NCI-H526 (cell line): ENCODE results near the gene TTR.
A peak's percentile ranks its signal among the peaks of the same experiment; 100 is the strongest.

ENCODE experiments used
- DNase-seq, 2 experiments: peaks; one replicate each; lab custom pipeline; 2025; lab: John Stamatoyannopoulos, UW

The TTR gene

GRCh38 chr18:31591628-31592027 is at the start of gene TTR:
Gene TTR, plus strand, starts transcription at chr18:31591877. Its CDS starts 26 bp downstream, at chr18:31591903.
- DNase-seq: no peak

GRCh38 chr18:31546476-31546875 is 45.2 kb upstream of the TTR start:
- DNase-seq: no peak

GRCh38 chr18:31548853-31549252 is 42.8 kb upstream of the TTR start:
- no peak for DNase-seq

GRCh38 chr18:31549416-31549815 is 42.3 kb upstream of the TTR start:
- DNase-seq: no peak

GRCh38 chr18:31551883-31552282 is 39.8 kb upstream of the TTR start:
- DNase-seq: no peak

GRCh38 chr18:31553800-31554199 is 37.9 kb upstream of the TTR start:
- no peak for DNase-seq

GRCh38 chr18:31554776-31555175 is 36.9 kb upstream of the TTR start:
- peak; percentile 47 to 69 for DNase-seq

GRCh38 chr18:31555971-31556747 is 35.5 kb upstream of the TTR start:
- peak; percentile 35 to 63 for DNase-seq

- no peak for DNase-seq
These were observed 34.2 kb upstream of the TTR start for GRCh38 chr18:31557446-31557845.

- DNase-seq: no peak
These were observed 33.1 kb upstream of the TTR start for GRCh38 chr18:31558567-31558966.

- peak in 1 of 2 experiments; percentile 15 for DNase-seq
These were observed 29.0 kb upstream of the TTR start for GRCh38 chr18:31562726-31563125.

GRCh38 chr18:31563778-31564177 is 27.9 kb upstream of the TTR start:
- no peak for DNase-seq

GRCh38 chr18:31565345-31565744 is 26.3 kb upstream of the TTR start:
- no peak for DNase-seq

- no peak for DNase-seq
These were observed 25.7 kb upstream of the TTR start for GRCh38 chr18:31565782-31566512.

- no peak for DNase-seq
These were observed 24.9 kb upstream of the TTR start for GRCh38 chr18:31566576-31567306.

- no peak for DNase-seq
These were observed 19.3 kb upstream of the TTR start for GRCh38 chr18:31572368-31572767.

- DNase-seq: no peak
These were observed 18.6 kb upstream of the TTR start for GRCh38 chr18:31573051-31573450.

- no peak for DNase-seq
These were observed 17.3 kb upstream of the TTR start for GRCh38 chr18:31574359-31574758.

- DNase-seq: no peak
These were observed 16.0 kb upstream of the TTR start for GRCh38 chr18:31575515-31576257.

GRCh38 chr18:31576670-31577069 is 15.0 kb upstream of the TTR start:
- DNase-seq: peak in 1 of 2 experiments; percentile 32

- no peak for DNase-seq
These were observed 14.5 kb upstream of the TTR start for GRCh38 chr18:31577195-31577594.

GRCh38 chr18:31578126-31578525 is 13.6 kb upstream of the TTR start:
- no peak for DNase-seq
